ENCODE data around the gene INPP5F.
"Not testable (repeated sequence)": the region's sequence is repeated elsewhere in the genome, so short reads cannot be mapped to it uniquely, and the experiment has no call there.

Gene INPP5F

DNA sequence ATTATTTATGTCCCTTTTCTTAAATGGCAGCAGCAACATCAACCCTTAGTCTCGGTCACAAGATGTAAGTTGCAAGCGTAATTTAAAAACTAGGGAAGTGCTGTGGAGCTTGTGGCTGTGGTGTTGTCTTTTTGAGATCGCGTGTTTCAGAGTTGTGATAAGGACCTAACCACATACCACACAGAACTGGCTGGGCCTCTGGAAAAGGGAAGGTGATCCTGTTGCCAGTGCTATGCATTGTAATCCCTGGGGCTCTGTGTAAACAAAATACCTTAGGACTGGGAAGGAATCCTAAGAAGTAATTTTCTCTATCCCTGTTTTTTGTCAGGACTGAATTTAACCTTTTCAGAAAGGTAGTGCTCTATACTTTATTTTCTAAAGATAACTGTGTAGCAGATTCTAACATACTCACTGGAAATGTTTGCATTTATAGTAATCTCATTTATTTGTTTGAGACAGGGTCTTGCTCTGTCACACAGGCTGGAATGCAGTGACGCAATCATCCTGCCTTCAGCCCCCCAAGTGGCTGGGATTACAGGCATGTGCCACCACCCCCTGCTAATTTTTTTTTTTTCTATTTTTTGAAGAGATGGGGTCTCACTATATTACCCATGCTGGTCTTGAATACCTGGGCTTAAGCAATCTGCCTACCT is 60.4 kb downstream of the INPP5F start:
- Mint-ChIP-seq H3K27ac (no peak overlapping the region), H3K4me3 (no peak overlapping the region), H3K9me3 (no peaks in the 10 kb centered on the region), H3K27me3 (ENCODE audit: low read depth) (peaks cover 3% of the 10 kb centered on the region), H3K36me3 (ENCODE audit: low read depth) (peaks cover 3% of the 10 kb centered on the region), H3K4me1 (ENCODE audit: low read depth) (peaks cover 31% of the 10 kb centered on the region)
- DNase-seq (ENCODE audit: low spot score) = no peak

GRCh38 chr10:119795101-119795500 is 69.3 kb downstream of the INPP5F start:
- not testable (repeated sequence) for H3K4me3 Mint-ChIP-seq; H3K27ac Mint-ChIP-seq; H3K9me3 Mint-ChIP-seq; H3K36me3 Mint-ChIP-seq (ENCODE audit: low read depth); H3K27me3 Mint-ChIP-seq (ENCODE audit: low read depth); H3K4me1 Mint-ChIP-seq (ENCODE audit: low read depth); DNase-seq (ENCODE audit: low spot score)

DNA sequence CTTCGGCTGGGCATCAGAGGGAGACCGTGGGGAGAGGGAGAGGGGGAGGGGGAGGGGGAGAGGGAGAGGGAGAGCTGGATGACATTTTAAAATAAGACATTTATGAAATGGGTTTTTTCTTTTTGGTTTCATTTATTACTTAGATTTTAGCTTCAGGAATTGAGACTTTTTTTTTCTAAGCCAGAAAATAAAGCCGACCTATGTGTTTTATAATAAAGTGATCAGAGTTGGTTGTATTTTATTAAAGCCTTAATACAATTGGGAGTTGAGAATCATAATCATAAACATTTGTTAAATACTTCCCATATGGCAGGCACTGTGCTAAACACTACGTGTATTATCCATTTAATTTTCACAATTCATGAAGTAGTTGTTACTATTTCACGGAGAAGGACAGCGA is 70.2 kb downstream of the INPP5F start:
- no peaks in the 10 kb centered on the region for H3K27me3 Mint-ChIP-seq (ENCODE audit: low read depth)
- no peaks in the 10 kb centered on the region for H3K4me1 Mint-ChIP-seq (ENCODE audit: low read depth)
- no peaks in the 10 kb centered on the region for H3K9me3 Mint-ChIP-seq
- no peak overlapping the region for H3K27ac Mint-ChIP-seq
- peaks cover 4% of the 10 kb centered on the region for H3K36me3 Mint-ChIP-seq (ENCODE audit: low read depth)
- DNase-seq (ENCODE audit: low spot score) = no peak
- H3K4me3 Mint-ChIP-seq = no peak overlapping the region

GRCh38 chr10:119801176-119801575 is 75.3 kb downstream of the INPP5F start:
- Mint-ChIP-seq H3K4me3 (no peak overlapping the region), H3K36me3 (ENCODE audit: low read depth) (peaks cover 5% of the 10 kb centered on the region), H3K27me3 (ENCODE audit: low read depth) (no peaks in the 10 kb centered on the region), H3K27ac (no peak overlapping the region), H3K9me3 (no peaks in the 10 kb centered on the region), H3K4me1 (ENCODE audit: low read depth) (no peaks in the 10 kb centered on the region)
- DNase-seq (ENCODE audit: low spot score) = no peak

- H3K36me3 Mint-ChIP-seq (ENCODE audit: low read depth) = peaks cover 5% of the 10 kb centered on the region
- H3K27me3 Mint-ChIP-seq (ENCODE audit: low read depth) = no peaks in the 10 kb centered on the region
- no peak overlapping the region for H3K4me3 Mint-ChIP-seq
- H3K27ac Mint-ChIP-seq = no peak overlapping the region
- DNase-seq (ENCODE audit: low spot score) = no peak
- no peaks in the 10 kb centered on the region for H3K4me1 Mint-ChIP-seq (ENCODE audit: low read depth)
- no peaks in the 10 kb centered on the region for H3K9me3 Mint-ChIP-seq
Measured at GRCh38 chr10:119801998-119802538, 76.2 kb downstream of the INPP5F start.

GRCh38 chr10:119803264-119803663 is 77.4 kb downstream of the INPP5F start:
- Mint-ChIP-seq H3K4me3 (no peak overlapping the region), H3K27ac (no peak overlapping the region), H3K27me3 (ENCODE audit: low read depth) (no peaks in the 10 kb centered on the region), H3K36me3 (ENCODE audit: low read depth) (peaks cover 6% of the 10 kb centered on the region), H3K4me1 (ENCODE audit: low read depth) (peaks cover 6% of the 10 kb centered on the region), H3K9me3 (no peaks in the 10 kb centered on the region)
- DNase-seq (ENCODE audit: low spot score) = no peak

- Mint-ChIP-seq H3K27ac (no peak overlapping the region), H3K4me1 (ENCODE audit: low read depth) (peaks cover 6% of the 10 kb centered on the region)
Measured at GRCh38 chr10:119805702-119806230, 79.9 kb downstream of the INPP5F start.

DNA sequence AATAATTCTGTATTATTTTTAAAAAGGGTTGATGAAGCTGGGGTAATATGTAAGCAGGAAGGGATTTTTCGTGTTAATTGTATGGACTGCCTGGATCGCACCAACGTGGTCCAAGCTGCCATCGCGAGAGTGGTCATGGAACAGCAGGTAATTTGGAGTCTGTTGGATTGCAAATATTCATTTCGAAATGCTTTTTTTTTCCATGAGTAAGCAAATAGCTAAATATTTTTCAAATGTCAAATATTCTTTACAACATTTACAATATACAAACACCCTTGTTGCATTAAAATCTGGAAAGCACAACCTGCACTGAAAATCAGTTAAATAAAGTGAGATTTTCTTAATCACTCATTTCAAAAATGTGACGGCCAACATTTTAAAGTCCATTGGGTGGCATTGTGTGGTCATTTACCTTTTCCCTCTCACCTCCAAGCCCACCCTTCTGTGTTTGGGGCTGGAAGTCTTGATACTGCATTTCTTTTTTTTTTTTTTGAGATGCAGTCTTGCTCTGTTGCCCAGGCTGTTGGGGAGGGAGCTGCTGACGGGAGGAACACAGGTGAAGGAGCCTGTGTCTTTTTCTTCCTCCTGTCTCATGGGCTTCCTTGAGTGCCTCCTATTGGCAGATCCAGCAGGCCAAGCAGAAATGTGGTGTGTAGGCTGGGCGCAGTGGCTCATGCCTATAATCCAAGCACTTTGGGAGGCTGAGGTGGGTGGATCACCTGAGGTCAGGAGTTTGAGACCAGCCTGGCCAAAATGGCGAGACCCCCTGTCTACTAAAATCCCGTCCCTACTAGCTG is 80.7 kb downstream of the INPP5F start:
- Mint-ChIP-seq H3K9me3 (no peaks in the 10 kb centered on the region), H3K27ac (no peak overlapping the region), H3K4me1 (ENCODE audit: low read depth) (peaks cover 6% of the 10 kb centered on the region), H3K36me3 (ENCODE audit: low read depth) (peaks cover 6% of the 10 kb centered on the region), H3K4me3 (no peak overlapping the region), H3K27me3 (ENCODE audit: low read depth) (no peaks in the 10 kb centered on the region)
- no peak for DNase-seq (ENCODE audit: low spot score)

More at GRCh38 chr10:119805702-119806230, 79.9 kb downstream of the INPP5F start:
- peaks cover 6% of the 10 kb centered on the region for H3K36me3 Mint-ChIP-seq (ENCODE audit: low read depth)
- H3K9me3 Mint-ChIP-seq = no peaks in the 10 kb centered on the region
- H3K27me3 Mint-ChIP-seq (ENCODE audit: low read depth) = no peaks in the 10 kb centered on the region
- no peak overlapping the region for H3K4me3 Mint-ChIP-seq
- no peak for DNase-seq (ENCODE audit: low spot score)

GRCh38 chr10:119807960-119808697 is 82.3 kb downstream of the INPP5F start:
- no peak overlapping the region for H3K4me3 Mint-ChIP-seq
- H3K27ac Mint-ChIP-seq = no peak overlapping the region
- no peak for DNase-seq (ENCODE audit: low spot score)
- H3K27me3 Mint-ChIP-seq (ENCODE audit: low read depth) = no peaks in the 10 kb centered on the region
- no peaks in the 10 kb centered on the region for H3K9me3 Mint-ChIP-seq
- H3K36me3 Mint-ChIP-seq (ENCODE audit: low read depth) = peaks cover 6% of the 10 kb centered on the region
- peaks cover 6% of the 10 kb centered on the region for H3K4me1 Mint-ChIP-seq (ENCODE audit: low read depth)

DNA sequence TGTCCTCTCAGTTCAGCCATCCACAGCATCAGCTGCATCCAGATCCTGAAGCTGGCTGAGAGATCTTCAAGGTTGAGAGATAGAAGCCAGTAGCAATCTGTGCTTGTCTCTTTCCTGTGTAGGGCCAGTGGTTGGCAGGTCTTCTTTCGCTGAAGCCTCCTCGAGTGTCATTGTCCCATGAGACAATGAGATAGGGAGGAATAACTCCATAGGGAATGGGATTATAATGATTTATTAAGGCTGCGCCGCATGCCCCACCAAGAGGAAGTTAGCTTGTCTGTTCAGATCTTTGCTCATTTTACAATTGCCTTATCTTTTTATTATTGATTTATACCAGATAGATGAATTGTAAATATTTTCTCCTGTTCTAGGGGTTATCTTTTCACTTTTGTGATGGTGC is 85.3 kb downstream of the INPP5F start:
- H3K4me1 Mint-ChIP-seq (ENCODE audit: low read depth) = peaks cover 6% of the 10 kb centered on the region
- no peak overlapping the region for H3K4me3 Mint-ChIP-seq
- no peaks in the 10 kb centered on the region for H3K9me3 Mint-ChIP-seq
- H3K27ac Mint-ChIP-seq = no peak overlapping the region
- H3K27me3 Mint-ChIP-seq (ENCODE audit: low read depth) = no peaks in the 10 kb centered on the region
- peaks cover 3% of the 10 kb centered on the region for H3K36me3 Mint-ChIP-seq (ENCODE audit: low read depth)
- DNase-seq (ENCODE audit: low spot score) = no peak

DNA sequence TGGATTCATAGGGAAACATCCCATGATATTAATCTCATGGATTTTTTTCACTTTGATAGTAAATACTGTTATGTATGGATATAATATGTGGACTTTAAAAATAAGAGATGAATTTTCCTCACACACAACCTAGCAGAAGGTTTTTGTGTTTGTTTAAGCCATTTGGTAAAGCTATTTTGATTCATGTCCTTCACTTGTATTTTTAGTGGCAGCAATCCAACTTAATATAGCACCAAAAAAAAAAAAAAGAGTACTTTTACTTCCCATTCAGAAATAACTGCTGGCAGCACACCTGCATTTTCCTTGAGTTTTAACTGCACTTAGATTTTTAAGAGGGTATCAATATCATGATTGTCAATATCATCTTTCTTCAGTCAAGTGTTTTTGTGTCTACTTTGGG is 86.8 kb downstream of the INPP5F start:
- H3K9me3 Mint-ChIP-seq = no peaks in the 10 kb centered on the region
- no peak overlapping the region for H3K27ac Mint-ChIP-seq
- H3K27me3 Mint-ChIP-seq (ENCODE audit: low read depth) = no peaks in the 10 kb centered on the region
- H3K4me3 Mint-ChIP-seq = no peak overlapping the region
- H3K4me1 Mint-ChIP-seq (ENCODE audit: low read depth) = peaks cover 8% of the 10 kb centered on the region
- peaks cover 4% of the 10 kb centered on the region for H3K36me3 Mint-ChIP-seq (ENCODE audit: low read depth)
- DNase-seq (ENCODE audit: low spot score) = no peak

DNA sequence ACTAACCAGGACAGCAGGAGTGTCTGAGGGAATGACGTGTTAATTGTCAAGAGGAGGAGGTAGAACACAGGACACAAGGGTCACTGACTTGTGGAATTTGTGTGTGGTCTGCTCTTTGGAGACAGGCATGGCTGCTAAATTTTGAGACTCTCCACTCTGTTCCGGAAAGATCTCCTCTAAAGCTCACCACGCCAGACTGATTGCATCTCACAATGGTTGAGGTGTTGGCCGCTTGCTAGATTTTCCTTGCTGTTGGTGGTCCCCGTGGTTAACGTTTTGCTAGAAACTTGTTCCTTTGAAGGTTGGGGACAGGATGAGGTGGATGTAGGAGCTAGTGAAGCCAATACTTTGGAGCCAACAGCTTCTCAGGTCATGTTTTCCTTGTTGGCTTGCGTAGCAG is 89.8 kb downstream of the INPP5F start:
- DNase-seq (ENCODE audit: low spot score) = no peak
- Mint-ChIP-seq H3K4me1 (ENCODE audit: low read depth) (peaks cover 4% of the 10 kb centered on the region), H3K9me3 (no peaks in the 10 kb centered on the region), H3K27me3 (ENCODE audit: low read depth) (no peaks in the 10 kb centered on the region), H3K4me3 (no peak overlapping the region), H3K27ac (no peak overlapping the region), H3K36me3 (ENCODE audit: low read depth) (peaks cover 5% of the 10 kb centered on the region)

GRCh38 chr10:119817991-119818888 is 92.4 kb downstream of the INPP5F start:
- Mint-ChIP-seq H3K27me3 (ENCODE audit: low read depth) (no peaks in the 10 kb centered on the region), H3K27ac (no peak overlapping the region), H3K36me3 (ENCODE audit: low read depth) (peaks cover 6% of the 10 kb centered on the region), H3K9me3 (no peaks in the 10 kb centered on the region), H3K4me1 (ENCODE audit: low read depth) (peaks cover 11% of the 10 kb centered on the region), H3K4me3 (no peak overlapping the region)
- no peak for DNase-seq (ENCODE audit: low spot score)
